Measurements from ENCODE around the gene KRTAP7-1. TPM values are rescaled to one million over a fixed set of nuclear protein-coding genes. Genes with fewer than 3 reads are reported as not detected.
A peak's percentile ranks its signal among the peaks of the same experiment; 100 is the strongest.

The KRTAP7-1 gene, protein sequence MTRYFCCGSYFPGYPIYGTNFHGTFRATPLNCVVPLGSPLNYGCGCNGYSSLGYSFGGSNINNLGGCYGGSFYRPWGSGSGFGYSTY
- total RNA-seq, result not detected

GRCh38 chr21:30829659-30830058 lies at the start of gene KRTAP7-1:
Gene KRTAP7-1, minus strand, starts transcription at chr21:30829759. Its CDS starts 61 bp downstream, at chr21:30829698.
- ATAC-seq (no peak), DNase-seq (ENCODE audit: low spot score in 2 of 2) (no peak)
- peaks cover 4 to 11% of the 10 kb centered on the region in 2 donors for H3K9me3 Mint-ChIP-seq
- H3K27ac Mint-ChIP-seq, result no peak within 1 kb of the TSS
- H3K36me3 Mint-ChIP-seq, result peaks cover 0 to 5% of the 10 kb centered on the region in 2 donors

- ATAC-seq, result no peak
- DNase-seq (ENCODE audit: low spot score in 2 of 2), result no peak
- H3K27ac Mint-ChIP-seq, result no peak overlapping the region
- no peaks in the 10 kb centered on the region for H3K36me3 Mint-ChIP-seq
- no peaks in the 10 kb centered on the region for H3K9me3 Mint-ChIP-seq
Observed at GRCh38 chr21:30874526-30874925, 45.0 kb upstream of the KRTAP7-1 start.

DNA sequence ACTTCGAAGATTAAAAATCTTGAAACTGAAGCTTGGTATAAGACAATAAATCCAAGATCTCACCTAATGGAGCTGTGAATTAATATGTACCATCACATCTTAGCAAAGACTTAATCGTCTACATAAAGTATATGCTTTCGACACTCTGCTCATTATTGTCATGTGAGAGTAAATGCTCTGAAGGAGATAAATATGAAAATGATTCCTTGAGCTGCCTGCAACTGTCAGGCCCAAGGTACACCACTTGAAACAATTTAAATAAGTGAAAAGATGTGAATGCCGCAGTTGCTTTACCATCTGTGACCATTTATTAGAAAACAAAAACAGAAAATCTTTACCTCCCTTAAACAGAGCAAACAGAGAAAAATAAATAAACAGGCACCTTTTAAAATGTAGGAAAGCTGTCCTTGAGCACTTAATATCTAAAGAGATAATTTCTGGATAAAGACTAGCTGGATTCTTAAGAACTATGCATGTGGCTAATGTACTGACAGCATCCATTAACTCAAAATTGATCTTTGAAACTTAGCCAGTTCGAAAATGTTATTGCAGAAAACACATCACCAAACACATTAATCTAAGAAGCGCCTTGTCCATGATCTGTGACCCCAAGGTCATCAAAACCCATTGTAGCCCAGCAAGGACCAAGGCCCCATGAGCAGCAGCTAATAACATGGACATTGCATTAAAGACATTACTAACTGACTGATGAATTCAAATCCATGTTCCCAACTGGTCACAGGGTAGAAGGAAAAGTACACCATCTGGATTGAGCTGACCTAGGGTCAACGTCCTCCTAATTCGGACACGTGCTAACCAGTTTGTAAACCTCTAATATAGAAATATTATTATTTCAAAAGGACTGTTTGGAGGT lies 18.3 kb upstream of the KRTAP7-1 start:
- Mint-ChIP-seq H3K36me3 (no peaks in the 10 kb centered on the region), H3K9me3 (no peaks in the 10 kb centered on the region), H3K27ac (no peak overlapping the region)
- no peak for DNase-seq (ENCODE audit: low spot score in 2 of 2)
- no peak for ATAC-seq

DNA sequence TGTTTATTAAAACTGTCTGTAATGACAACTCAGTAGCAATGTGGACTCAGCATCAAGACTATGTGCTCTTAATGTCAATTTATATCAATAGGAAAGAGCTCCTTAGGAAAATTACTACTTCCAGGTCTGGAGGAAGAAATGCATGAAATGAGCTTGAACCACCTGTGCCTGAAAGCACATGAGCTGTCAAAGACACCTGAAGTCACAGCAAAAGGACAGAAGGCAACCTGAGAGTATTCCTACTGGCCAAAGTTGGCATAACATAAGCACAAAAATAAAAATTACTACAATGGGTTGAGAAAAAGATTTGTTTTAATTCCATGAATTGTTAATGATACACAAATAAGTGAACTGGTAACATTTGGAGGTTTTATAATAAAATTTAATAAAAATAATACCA lies 13.4 kb upstream of the KRTAP7-1 start:
- no peak overlapping the region for H3K27ac Mint-ChIP-seq
- no peak for DNase-seq (ENCODE audit: low spot score in 2 of 2)
- peaks cover 0 to 4% of the 10 kb centered on the region in 2 donors for H3K36me3 Mint-ChIP-seq
- no peak for ATAC-seq
- no peaks in the 10 kb centered on the region for H3K9me3 Mint-ChIP-seq

GRCh38 chr21:30839304-30839703 lies 9.7 kb upstream of the KRTAP7-1 start:
- H3K36me3 Mint-ChIP-seq, result peaks cover 0 to 4% of the 10 kb centered on the region in 2 donors
- H3K27ac Mint-ChIP-seq, result no peak overlapping the region
- ATAC-seq, result peak; percentile 53 to 73
- DNase-seq (ENCODE audit: low spot score in 2 of 2), result peak in 1 of 2 donors; percentile 24
- H3K9me3 Mint-ChIP-seq, result no peaks in the 10 kb centered on the region

- no peaks in the 10 kb centered on the region for H3K9me3 Mint-ChIP-seq
- H3K27ac Mint-ChIP-seq, result no peak overlapping the region
- ATAC-seq, result no peak
- DNase-seq (ENCODE audit: low spot score in 2 of 2), result no peak
- H3K36me3 Mint-ChIP-seq, result peaks cover 0 to 4% of the 10 kb centered on the region in 2 donors
Observed at GRCh38 chr21:30838536-30838935, 9.0 kb upstream of the KRTAP7-1 start.

- ATAC-seq (peak in 1 of 2 donors; percentile 53), DNase-seq (ENCODE audit: low spot score in 2 of 2) (peak in 1 of 2 donors; percentile 21)
- H3K9me3 Mint-ChIP-seq, result peaks cover 4 to 11% of the 10 kb centered on the region in 2 donors
- peaks cover 0 to 5% of the 10 kb centered on the region in 2 donors for H3K36me3 Mint-ChIP-seq
- H3K27ac Mint-ChIP-seq, result no peak overlapping the region
Observed at GRCh38 chr21:30831194-30831765, 1.7 kb upstream of the KRTAP7-1 start.

DNA sequence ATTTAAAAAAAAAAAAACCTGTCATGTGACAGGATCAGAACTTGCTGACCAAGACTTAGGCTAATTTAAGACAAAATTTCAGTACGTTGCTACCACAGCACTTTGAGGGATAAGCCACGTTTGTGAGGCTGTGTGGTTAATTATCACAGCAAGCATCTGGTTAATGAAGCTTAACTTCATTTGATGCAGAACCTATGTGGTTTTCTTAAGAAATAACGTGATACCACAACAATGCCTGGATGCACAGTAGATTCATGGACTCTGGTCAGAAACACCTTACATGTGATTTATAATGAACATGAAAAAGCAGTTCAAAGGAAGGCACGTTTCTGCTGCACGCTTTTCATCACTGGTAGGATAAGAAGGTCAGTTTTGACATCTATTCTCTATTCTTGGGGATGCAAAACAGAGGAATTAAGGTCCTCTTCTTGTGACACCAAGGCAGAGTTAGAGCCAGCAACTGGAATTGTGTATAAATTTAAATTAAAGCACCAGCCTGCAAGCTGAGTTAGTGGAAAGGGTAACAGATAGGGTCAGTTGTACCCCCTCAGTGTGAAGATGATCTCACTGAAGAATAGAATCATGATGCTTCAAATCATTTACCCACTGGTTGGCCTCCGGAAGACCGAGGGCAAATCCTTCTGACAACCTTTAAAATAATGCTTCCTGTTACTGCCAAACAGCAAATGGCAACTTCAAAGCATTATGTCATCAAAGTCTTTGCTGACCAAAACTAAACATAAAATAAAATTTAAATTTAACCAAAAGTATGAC lies 10.5 kb downstream of the KRTAP7-1 start:
- DNase-seq (ENCODE audit: low spot score in 2 of 2), result no peak
- no peaks in the 10 kb centered on the region for H3K9me3 Mint-ChIP-seq
- no peak for ATAC-seq
- H3K27ac Mint-ChIP-seq, result no peak overlapping the region
- H3K36me3 Mint-ChIP-seq, result no peaks in the 10 kb centered on the region

GRCh38 chr21:30813174-30813573 lies 16.4 kb downstream of the KRTAP7-1 start, which contains the start of gene KRTAP8-1:
Gene KRTAP8-1, minus strand, starts transcription at chr21:30813274. Its CDS starts 54 bp downstream, at chr21:30813220.
- ATAC-seq (no peak), DNase-seq (ENCODE audit: low spot score in 2 of 2) (no peak)
- Mint-ChIP-seq H3K9me3 (no peaks in the 10 kb centered on the region), H3K36me3 (no peaks in the 10 kb centered on the region), H3K27ac (no peak within 1 kb of the TSS)

- no peaks in the 10 kb centered on the region for H3K9me3 Mint-ChIP-seq
- no peak for DNase-seq (ENCODE audit: low spot score in 2 of 2)
- H3K36me3 Mint-ChIP-seq, result no peaks in the 10 kb centered on the region
- no peak overlapping the region for H3K27ac Mint-ChIP-seq
- ATAC-seq, result no peak
Observed at GRCh38 chr21:30800605-30801004, 29.0 kb downstream of the KRTAP7-1 start.

GRCh38 chr21:30793581-30794314 lies 35.8 kb downstream of the KRTAP7-1 start:
- H3K9me3 Mint-ChIP-seq, result no peaks in the 10 kb centered on the region
- H3K27ac Mint-ChIP-seq, result no peak overlapping the region
- ATAC-seq (no peak), DNase-seq (ENCODE audit: low spot score in 2 of 2) (no peak)
- H3K36me3 Mint-ChIP-seq, result no peaks in the 10 kb centered on the region

- ATAC-seq, result no peak
- no peak for DNase-seq (ENCODE audit: low spot score in 2 of 2)
- Mint-ChIP-seq H3K27ac (no peak overlapping the region), H3K36me3 (no peaks in the 10 kb centered on the region), H3K9me3 (no peaks in the 10 kb centered on the region)
Observed at GRCh38 chr21:30779249-30779648, 50.3 kb downstream of the KRTAP7-1 start.

Other genes with a start within 250 kb of the KRTAP7-1 start
- gene KRTAP22-2, start 239.4 kb downstream of the KRTAP7-1 start, total RNA-seq, result not detected
- not detected for gene KRTAP6-3, start 237.3 kb downstream of the KRTAP7-1 start, total RNA-seq
- not detected for gene KRTAP6-2, start 230.9 kb downstream of the KRTAP7-1 start, total RNA-seq
- gene KRTAP22-1, start 228.7 kb downstream of the KRTAP7-1 start, total RNA-seq, result not detected
- gene KRTAP6-1, start 215.8 kb downstream of the KRTAP7-1 start, total RNA-seq, result not detected
- gene KRTAP20-1, start 213.3 kb downstream of the KRTAP7-1 start, total RNA-seq, result not detected
- not detected for gene KRTAP20-4, start 209.1 kb downstream of the KRTAP7-1 start, total RNA-seq
- gene KRTAP20-2, start 194.6 kb downstream of the KRTAP7-1 start, total RNA-seq, result not detected
- not detected for gene KRTAP20-3, start 186.9 kb downstream of the KRTAP7-1 start, total RNA-seq
- gene KRTAP21-3, start 111.0 kb downstream of the KRTAP7-1 start, total RNA-seq, result not detected
- not detected for gene KRTAP21-2, start 82.5 kb downstream of the KRTAP7-1 start, total RNA-seq
- not detected for gene KRTAP21-1, start 74.3 kb downstream of the KRTAP7-1 start, total RNA-seq
- gene KRTAP8-1, start 16.5 kb downstream of the KRTAP7-1 start, total RNA-seq, result not detected
- gene KRTAP11-1, start 51.8 kb upstream of the KRTAP7-1 start, total RNA-seq, result not detected
- not detected for gene KRTAP19-8, start 208.7 kb upstream of the KRTAP7-1 start, total RNA-seq